HG03354 (cell line): ENCODE results near the gene HACD3.
A peak's percentile ranks its signal among the peaks of the same experiment; 100 is the strongest.
"Not testable (repeated sequence)": the region's sequence is repeated elsewhere in the genome, so short reads cannot be mapped to it uniquely, and the experiment has no call there.

Source experiments
- ATAC-seq: cut with Tn5 transposase; IDR thresholded peaks from one replicate; pipeline ENCODE4 v1.9.1; 2021; ENCODE audit warnings: mild to moderate bottlenecking; ENCODE audit not compliant: unreplicated experiment, poor library complexity, severe bottlenecking

Gene HACD3

DNA sequence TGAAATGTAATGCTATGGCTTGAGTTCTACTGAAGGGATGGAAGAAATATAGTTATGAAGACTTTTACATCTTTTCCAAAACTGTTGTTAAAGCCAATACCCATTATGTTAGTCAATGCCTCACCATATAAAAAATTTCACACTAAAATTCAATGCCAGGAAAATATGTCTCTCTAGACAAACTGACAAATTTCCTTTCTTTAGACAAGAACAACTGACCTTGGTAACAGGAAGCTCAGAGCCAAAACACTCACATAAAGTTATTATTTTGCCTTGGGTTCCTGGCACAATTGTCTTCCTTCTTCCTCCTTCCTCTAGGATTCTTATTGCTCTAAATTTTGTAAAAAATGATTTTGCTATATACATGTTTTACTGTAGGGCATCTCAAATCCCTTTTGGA lies 54.0 kb downstream of the HACD3 start:
- no peak for ATAC-seq

DNA sequence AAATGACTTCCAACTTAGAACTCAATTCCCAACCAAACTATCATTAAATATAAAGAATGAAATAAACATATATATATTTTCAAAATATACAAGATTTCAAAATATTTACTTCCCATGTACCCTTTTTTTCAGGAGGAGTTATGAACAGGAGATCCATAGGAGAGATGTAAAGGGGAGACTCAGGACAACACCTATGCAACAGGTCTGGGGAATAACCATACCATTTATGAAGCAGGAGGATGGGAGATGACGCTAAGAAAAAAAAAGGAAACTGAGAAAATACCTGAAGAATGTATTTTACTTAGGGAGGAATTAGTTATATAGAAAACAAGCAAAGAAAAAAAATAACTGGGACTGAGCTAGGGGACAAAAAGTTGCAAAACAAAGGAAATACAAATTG lies 56.8 kb downstream of the HACD3 start:
- no peak for ATAC-seq

DNA sequence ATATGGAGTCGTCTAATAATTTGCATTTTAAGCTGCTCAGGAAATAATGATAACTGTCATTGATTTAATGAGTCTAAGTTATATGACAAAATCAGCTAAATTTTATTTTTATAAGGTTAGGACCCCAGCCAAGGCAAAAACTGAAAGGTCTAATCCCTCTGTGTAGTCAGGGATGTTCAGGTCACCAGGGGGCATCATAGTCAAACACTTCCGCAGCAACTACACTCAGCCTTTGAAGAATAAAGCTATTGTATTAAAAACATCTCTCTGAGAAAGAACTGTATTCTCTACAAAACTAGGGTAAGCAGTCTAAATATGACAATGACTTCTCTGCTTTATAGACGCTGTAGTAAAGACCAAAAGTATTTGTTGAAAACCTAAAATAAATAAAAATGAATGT lies 65.7 kb downstream of the HACD3 start:
- ATAC-seq, result no peak

DNA sequence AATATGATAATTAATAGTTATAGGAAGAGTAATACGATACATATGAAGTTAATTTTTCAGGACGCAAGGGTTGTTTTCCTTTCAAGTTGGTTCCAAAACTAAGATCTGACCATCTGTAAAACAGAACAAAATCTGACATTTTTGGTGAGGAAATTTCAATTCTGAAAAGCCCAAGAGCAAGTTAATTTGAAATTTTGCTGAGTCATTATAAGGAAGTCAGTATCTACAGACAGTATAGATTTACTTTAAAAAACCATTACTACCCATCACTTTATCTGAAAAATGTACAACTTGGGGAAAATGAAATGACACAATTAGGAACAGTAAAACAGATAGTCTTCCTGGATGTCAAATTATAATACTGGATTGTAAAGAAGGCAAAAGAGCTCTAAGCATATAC lies 68.2 kb downstream of the HACD3 start:
- no peak for ATAC-seq

DNA sequence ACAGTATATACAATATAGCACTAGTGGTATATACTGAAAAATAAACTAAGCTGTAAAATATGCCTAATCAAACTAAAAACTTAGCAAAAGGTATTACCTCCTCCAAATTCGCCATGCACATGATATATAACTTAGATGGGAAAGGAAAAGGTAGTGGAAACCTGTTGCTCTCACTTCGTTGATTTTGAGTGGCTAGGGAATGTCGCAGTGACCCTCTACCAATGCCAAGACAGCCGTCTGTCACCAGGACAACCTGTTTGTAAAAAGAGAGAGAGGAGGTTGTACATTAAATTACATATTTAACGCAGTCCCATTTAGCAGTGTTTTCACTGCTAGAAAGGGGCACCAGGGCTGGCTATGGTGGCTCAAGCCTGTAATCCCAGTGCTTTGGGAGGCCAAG lies 69.4 kb downstream of the HACD3 start:
- ATAC-seq, result no peak

DNA sequence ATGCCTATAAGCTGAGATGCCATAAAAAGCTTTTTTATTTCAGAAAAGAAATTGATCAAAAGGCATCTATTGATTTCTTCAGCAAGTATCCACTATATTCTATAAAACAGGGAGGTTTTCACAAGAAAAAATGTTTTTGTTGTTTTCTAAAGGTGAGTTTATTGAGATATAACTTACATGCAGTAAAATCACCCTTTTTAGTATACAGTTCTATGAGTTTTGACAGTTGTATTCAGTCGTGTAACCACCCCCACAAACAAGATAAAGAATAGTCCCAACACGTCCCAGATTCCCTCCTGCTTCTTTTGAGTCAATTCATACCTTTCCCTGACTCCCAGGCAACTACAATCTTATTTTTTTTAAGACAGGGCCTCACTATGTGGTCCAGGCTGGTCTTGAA lies 72.9 kb downstream of the HACD3 start:
- no peak for ATAC-seq

DNA sequence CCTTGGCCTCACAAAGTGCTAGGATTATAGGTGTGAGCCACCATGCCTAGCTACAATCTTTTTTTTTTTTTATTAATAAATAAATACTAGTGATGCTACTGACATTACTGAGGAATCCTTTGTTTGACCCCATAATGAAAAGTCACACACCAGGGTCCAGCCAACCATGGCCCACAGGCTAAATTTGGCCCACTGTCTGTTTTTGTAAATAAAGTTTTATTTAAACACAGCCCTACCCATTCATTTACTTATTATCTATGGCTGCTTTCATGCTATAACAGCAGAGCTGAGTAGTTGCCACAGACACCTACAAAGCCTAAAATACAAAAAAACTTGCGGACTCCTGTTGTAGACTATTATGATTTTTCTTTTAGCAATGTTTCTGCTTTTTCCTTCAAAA lies 73.3 kb downstream of the HACD3 start:
- no peak for ATAC-seq

DNA sequence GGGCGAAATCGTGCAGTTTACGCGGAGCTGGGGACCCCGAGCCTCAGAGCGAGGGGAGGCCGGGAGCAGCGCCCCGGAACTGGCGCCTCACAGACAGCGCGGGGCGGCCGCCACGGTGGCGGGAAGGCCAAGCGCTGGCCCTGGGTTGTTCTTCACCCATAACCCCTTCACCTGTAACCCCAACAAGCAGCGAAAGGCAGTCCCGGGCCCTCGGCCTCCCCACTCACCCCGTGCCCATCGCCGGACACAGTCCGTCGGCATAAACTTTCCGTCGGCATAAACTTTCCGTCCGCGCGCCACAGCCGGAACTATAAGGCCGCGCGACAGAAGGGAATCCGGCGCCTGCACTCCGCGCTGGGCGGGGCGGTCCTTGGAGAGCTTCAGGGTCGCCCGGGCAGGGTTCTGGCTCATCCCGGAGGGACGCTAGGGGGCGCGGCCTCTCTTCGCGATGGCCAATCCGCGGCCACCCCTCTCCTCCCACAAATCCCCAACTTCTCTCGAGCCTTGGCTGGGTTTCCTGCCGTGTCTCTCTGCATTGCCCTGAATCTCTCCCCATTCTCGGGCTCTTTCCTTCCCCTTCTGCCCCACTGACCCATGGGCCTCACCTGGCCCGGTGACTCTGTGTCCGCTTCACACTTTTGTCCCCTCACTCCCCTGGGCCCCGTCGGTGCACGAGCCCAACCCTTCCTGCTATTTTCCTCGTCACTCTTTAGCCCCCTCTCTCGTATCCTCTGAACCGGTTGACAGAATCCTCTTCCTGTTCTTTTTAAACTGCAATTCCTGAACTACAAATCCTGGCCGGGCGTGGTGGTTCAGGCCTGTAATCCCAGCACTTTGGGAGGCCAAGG lies 80.8 kb downstream of the HACD3 start, which contains the start of gene INTS14:
TSS of gene INTS14 (minus strand) at position 261 of the 848 bp plus-strand sequence. CDS start 3,751 bp downstream, outside the sequence.
- peak; percentile 97 for ATAC-seq

DNA sequence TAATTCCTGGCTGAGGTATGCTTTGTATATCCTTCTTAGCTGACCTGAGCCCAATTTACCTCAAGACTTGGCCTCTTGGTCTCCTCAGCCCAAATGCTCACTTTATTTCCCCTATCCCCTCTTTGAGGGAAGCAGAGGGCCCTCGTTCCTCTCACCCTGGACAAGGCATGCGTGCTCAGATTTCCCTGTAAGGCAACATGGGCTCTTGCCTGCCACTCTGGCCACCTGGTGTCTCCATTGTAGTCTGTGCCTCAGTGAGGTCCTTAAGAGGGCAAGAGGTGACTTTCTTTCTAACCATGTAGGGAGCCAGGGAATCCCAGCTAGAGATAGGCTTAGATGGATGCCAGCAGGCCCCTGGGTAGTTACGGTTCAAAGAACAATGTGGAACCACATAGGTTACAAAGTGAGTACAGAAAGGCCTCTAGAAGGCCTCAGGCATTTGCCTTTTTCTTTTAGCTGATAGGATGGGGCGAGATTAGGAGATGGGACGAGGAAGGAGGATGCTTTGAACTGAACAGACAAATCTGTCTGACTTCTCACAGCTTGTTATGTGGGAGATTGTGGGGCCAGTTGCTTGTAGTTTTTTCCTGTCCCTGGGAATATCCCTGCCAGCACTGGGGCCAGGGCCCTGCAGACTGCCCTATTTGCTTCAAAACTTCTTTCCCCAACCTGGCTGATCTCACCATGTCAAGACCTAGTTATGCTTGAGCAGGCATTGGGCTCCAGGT lies 81.8 kb downstream of the HACD3 start:
- no peak for ATAC-seq

DNA sequence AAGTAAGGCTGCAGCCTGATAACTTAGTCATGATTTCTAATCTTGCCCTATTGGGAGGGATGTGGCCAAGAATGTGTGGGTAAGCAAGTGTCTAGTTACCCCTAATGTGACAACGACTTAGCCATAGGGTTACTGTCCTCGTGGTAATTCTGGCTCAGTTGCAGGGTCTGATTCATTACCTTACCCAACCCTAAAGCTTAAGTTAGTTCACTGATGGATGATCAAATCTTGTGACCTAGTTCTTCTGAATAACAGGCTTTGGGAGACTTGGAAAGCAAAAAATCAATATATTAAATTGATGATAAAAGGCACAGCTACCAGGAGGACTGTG lies 82.3 kb downstream of the HACD3 start:
- ATAC-seq, result no peak

DNA sequence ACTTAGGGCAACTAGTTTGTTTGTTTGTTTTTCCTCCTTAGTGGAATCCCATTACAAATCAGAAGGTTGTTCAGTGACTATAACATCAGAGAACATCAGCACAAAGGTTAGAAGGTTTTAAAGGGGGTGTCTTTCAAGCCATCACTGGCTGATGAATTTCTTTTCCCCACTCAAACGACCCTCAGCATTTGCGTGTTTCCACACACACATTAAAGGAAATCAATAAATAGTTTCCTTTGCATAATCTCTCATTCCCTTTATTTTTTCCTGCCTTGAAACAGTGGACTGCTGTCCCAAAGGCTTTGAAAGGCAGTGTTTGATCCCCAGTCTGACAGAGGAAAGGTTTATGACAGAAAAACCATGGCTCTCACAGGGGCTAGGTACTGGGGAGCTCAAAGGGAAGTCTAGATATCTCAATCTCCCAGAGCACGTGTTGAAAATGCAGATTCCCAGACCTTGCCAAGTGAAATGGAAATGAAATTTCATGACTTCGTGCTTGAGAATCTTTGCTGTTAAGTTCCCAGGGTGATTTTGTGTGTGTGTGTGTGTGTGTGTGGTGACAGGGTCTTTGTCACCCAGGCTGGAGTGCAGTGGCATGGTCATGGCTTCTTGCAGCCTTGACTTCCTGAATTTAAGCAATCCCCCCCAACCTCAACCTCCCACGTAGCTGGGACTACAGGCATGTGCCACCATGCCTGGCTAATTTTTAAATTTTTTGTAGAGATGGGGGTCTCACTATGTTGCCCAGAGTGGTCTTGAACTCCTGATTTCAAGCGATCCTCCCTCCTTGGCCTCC lies 82.9 kb downstream of the HACD3 start:
- ATAC-seq, result no peak

DNA sequence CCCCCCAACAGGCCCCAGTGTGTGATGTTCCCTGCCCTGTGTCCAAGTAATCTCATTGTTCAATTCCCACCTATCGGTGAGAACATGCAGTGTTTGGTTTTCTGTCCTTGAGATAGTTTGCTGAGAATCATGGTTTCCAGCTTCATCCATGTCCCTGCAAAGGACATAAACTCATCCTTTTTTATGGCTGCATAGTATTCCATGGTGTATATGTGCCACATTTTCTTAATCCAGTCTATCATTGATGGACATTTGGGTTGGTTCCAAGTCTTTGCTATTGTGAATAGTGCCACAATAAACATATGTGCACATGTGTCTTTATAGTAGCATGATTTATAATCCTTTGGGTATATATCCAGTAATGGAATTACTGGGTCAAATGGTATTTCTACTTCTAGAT lies 85.6 kb downstream of the HACD3 start:
- not testable (repeated sequence) for ATAC-seq

DNA sequence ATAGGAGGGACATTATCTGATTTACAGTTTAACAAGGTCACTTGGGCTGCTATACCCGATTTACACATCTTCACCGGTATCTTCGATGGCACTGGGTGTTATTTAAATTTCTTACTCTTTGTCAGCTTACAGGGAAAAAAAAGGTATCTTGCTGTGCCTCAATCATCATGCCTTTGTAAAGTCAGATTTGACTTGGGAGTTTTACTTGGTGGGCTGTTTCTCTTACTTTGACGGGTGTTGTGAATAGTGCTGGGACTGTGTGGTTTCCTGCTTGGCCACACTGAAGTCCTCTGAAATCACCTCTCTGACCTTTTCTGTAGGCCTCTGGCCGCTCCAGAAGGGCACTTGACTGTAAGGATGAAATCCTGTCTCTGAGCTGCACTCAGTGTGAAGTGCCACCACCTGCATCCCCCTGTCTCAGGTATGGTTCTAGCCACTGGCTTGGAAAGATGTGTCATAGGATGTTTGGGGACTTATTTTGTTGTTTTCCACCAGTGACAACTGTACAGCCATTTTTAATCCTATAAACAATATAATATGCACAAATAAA lies 88.4 kb downstream of the HACD3 start:
- no peak for ATAC-seq

DNA sequence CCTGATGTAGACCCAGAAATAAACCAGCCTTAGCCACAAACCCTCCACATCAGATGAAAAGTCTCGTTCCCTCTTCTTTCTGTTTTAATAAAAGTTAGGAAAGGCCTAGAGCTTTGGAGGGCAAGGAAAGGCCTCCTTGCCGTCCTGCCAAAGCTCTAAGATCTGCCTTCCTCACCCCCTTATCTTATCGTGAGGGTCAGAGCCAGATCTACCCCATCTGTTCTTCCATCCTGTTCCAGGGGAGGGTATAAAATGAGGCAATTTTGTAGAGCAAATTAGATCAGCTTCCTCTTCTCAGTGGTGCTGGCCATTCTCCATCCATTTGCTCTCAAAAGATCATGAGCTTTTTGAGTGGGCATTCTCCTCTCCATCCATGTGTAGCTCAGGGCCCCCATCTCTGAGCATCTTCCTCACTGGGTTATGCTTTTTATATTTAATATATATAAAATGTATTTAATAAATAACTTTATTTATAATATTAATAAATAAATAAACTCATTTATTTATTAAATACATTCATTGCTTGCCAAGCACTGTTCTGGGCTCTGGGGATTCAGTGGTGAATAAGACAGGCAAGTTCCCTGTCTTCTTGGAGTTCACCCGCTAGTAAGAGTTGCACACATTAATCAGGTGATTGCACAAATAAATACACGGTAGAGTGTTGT lies 89.5 kb downstream of the HACD3 start:
- ATAC-seq, result no peak

DNA sequence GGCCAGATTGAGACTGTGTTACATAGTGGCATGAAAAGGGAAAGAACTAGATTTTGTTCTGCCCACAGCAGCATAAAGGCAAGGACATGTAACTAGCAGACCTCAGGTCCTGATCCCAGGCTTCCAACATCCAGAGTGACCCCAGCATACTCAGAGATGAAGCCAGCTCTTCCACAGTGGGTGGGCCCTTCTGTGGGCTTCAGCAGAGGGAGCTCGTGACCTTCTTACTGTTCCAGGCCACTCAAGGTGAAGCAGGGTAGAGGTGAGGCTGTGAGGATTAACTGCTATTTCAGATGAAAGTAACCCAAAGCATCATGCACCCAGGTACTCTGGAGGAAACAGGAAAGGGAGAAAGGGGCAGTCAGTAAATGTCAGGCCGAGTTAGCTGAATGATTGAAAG lies 90.6 kb downstream of the HACD3 start:
- ATAC-seq, result no peak

DNA sequence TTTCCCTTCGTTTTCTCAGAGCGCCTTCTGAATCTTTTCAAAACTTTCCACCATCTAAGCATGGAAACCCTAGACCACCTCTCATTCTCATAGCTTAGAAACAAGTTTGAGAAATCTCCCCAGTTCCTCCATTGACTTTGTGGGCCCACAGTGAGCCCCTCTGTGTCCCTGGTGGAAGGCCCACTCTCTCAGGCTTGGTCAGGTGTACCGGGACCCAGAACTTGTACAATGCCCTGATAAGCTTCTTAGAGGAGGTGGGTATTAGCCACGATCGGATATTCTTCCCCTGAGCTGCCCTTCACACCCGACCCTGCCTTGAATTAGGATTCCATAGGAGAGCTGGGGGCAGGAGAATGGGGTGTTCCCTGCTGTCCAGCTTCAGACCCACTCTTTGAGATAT lies 91.4 kb downstream of the HACD3 start, which contains the start of gene SLC24A1:
TSS of gene SLC24A1 (plus strand) at position 301 of the 400 bp plus-strand sequence. CDS start 2,143 bp downstream, outside the sequence.
- no peak for ATAC-seq

DNA sequence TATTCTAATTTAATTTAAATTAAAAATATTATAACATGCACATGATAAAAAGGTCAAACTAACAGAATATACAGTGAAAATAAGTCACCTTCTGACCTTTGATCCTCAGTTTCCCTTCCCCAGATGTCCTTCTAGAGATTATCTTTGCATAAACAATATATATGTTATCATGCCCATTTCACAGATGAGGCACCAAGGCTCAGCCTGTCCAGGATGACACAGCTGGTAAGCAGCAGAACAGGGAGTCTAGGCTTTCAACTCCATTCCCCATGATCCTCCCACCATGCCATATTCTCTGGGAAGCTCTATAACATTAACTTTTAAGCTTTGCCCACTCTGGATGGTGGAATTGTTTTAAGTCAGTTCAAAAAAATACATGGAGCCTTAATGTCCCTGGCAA lies 92.8 kb downstream of the HACD3 start:
- ATAC-seq, result no peak

DNA sequence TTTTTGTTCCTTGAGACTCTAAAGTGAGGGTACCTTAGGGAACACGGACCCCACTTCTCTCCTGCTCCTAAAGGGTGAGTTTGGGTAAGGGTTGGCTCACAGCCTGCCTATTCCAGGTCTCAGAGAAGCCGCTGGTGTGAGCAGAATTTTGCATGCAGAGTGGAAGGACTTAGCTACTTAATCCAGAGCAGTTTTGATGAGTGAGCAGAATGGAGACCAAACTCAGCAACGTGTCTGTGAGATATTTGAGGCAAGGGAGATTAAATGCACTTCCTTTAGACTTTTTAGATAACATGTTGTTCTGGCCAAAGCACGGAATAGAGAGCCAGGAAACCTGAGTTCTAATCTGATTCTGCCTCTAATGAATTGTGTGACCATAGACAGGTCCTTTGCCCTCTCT lies 96.6 kb downstream of the HACD3 start:
- ATAC-seq, result no peak
